MCF 10A (cell line): ENCODE data around the gene B3GAT1. TPM values are rescaled to one million over a fixed set of nuclear protein-coding genes. Genes with fewer than 3 reads are reported as not detected.

ENCODE experiments used
- BruUV-seq: library from RNA; stranded (reverse); fragments of 400-500 nt; replicated peaks from 2 replicates; lab custom pipeline; 2021; lab: Mats Ljungman, UMichigan
- CTCF ChIA-PET: fragments of 300-600 bp; sonication (Branson Sonifier 250); formaldehyde crosslinking; extraction: SDS; loops from one replicate; lab custom pipeline; 2021; ENCODE audit warnings: antibody characterized with exemption, inconsistent platforms; lab: Yijun Ruan, JAX
- POLR2A ChIA-PET: fragments of 300-600, 350-650 bp; sonication (Branson Sonifier 250); formaldehyde crosslinking; extraction: SDS; loops from one replicate; lab custom pipeline; 2020; ENCODE audit warnings: antibody characterized with exemption, inconsistent platforms; lab: Yijun Ruan, JAX
- DNase-seq: peaks from one replicate; pipeline ENCODE4 v3.0.0-alpha.2; 2018; ENCODE audit not compliant: unreplicated experiment
- H3K27ac Mint-ChIP-seq: one replicate; pipeline ENCODE4 v1.8.0; 2022; ENCODE audit warnings: mild to moderate bottlenecking, low read depth, mixed read lengths; ENCODE audit not compliant: unreplicated experiment
- H3K27me3 Mint-ChIP-seq: one replicate; pipeline ENCODE4 v1.8.0; 2022; ENCODE audit warnings: mixed read lengths; ENCODE audit not compliant: insufficient read depth, unreplicated experiment
- H3K36me3 Mint-ChIP-seq: one replicate; pipeline ENCODE4 v1.8.0; 2022; ENCODE audit warnings: mild to moderate bottlenecking, moderate library complexity, mixed read lengths; ENCODE audit not compliant: insufficient read depth, unreplicated experiment
- H3K4me1 Mint-ChIP-seq: one replicate; pipeline ENCODE4 v1.8.0; 2022; ENCODE audit warnings: mixed read lengths; ENCODE audit not compliant: insufficient read depth, unreplicated experiment
- H3K4me3 Mint-ChIP-seq: one replicate; pipeline ENCODE4 v1.8.0; 2022; ENCODE audit warnings: mild to moderate bottlenecking, moderate library complexity, mixed read lengths; ENCODE audit not compliant: unreplicated experiment
- H3K9me3 Mint-ChIP-seq: one replicate; pipeline ENCODE4 v1.8.0; 2022; ENCODE audit warnings: mixed read lengths; ENCODE audit not compliant: unreplicated experiment
- CTCF ChIP-seq: fragments of 200-600 bp; IDR thresholded peaks from one replicate; pipeline ENCODE4 v1.8.0; 2022; ENCODE audit warnings: antibody characterized with exemption, mild to moderate bottlenecking; ENCODE audit not compliant: unreplicated experiment
- intact Hi-C: fragments of 100-400 bp; cut with micrococcal nuclease; formaldehyde crosslinking; loops from 2 replicates; pipeline ENCODE4 v1.14.1; 2022
- total RNA-seq: library from RNA; stranded (reverse); gene quantifications from 2 replicates; pipeline ENCODE4 v1.2.3, GENCODE V29; 2022

Gene B3GAT1
- total RNA-seq, 1 experiment from 2014 or later, result not detected

- no peak for DNase-seq
- Mint-ChIP-seq H3K27ac (no peak overlapping the region), H3K9me3 (no peaks in the 10 kb centered on the region), H3K27me3 (no peaks in the 10 kb centered on the region), H3K36me3 (no peaks in the 10 kb centered on the region), H3K4me3 (no peak overlapping the region), H3K4me1 (no peaks in the 10 kb centered on the region)
- ChIA-PET POLR2A (no interaction called here), CTCF (interaction anchor here (1.7 kb wide), 1 partner anchor 13 kb away, joined by 6 read pairs; no protein-coding TSS in a partner anchor)
- no TSS peak for BruUV-seq
- TF ChIP-seq CTCF, result no peak
- intact Hi-C loops, result no loop called here
Measured at GRCh38 chr11:134372961-134373360, 39.1 kb downstream of the B3GAT1 start.

- intact Hi-C loops, result no loop called here
Measured at GRCh38 chr11:134372536-134372935, 39.5 kb downstream of the B3GAT1 start.

GRCh38 chr11:134371436-134372185, 40.4 kb downstream of the B3GAT1 start:
- ChIA-PET CTCF (no interaction called here), POLR2A (no interaction called here)
- no TSS peak for BruUV-seq
- Mint-ChIP-seq H3K9me3 (no peaks in the 10 kb centered on the region), H3K27ac (no peak overlapping the region), H3K36me3 (no peaks in the 10 kb centered on the region), H3K27me3 (no peaks in the 10 kb centered on the region), H3K4me3 (no peak overlapping the region), H3K4me1 (no peaks in the 10 kb centered on the region)
- intact Hi-C loops, result no loop called here
- TF ChIP-seq CTCF, result no peak
- DNase-seq, result no peak

More at GRCh38 chr11:134372536-134372935, 39.5 kb downstream of the B3GAT1 start:
- no peaks in the 10 kb centered on the region for H3K9me3 Mint-ChIP-seq
- no TSS peak for BruUV-seq
- H3K36me3 Mint-ChIP-seq, result no peaks in the 10 kb centered on the region
- no peaks in the 10 kb centered on the region for H3K4me1 Mint-ChIP-seq
- POLR2A ChIA-PET, result no interaction called here
- CTCF ChIA-PET, result no interaction called here
- no peaks in the 10 kb centered on the region for H3K27me3 Mint-ChIP-seq
- no peak for TF ChIP-seq CTCF
- no peak overlapping the region for H3K4me3 Mint-ChIP-seq
- H3K27ac Mint-ChIP-seq, result no peak overlapping the region
- no peak for DNase-seq

GRCh38 chr11:134370526-134371435, 41.3 kb downstream of the B3GAT1 start:
- Mint-ChIP-seq H3K9me3 (no peaks in the 10 kb centered on the region), H3K4me1 (no peaks in the 10 kb centered on the region), H3K36me3 (no peaks in the 10 kb centered on the region), H3K27ac (no peak overlapping the region), H3K4me3 (no peak overlapping the region), H3K27me3 (no peaks in the 10 kb centered on the region)
- POLR2A ChIA-PET, result no interaction called here
- BruUV-seq, result no TSS peak
- TF ChIP-seq CTCF, result no peak
- intact Hi-C loops, result no loop called here
- CTCF ChIA-PET, result interaction anchor here (0.7 kb wide), 1 partner anchor 140 kb away, joined by 3 read pairs; no protein-coding TSS in a partner anchor
- DNase-seq, result no peak
